K562 treated with DMSO at 1 percent for 48 hours (cell line): ENCODE data around the gene CHST12. TPM values are rescaled to one million over a fixed set of nuclear protein-coding genes. Genes with fewer than 3 reads are reported as not detected.

Experiments used
- total RNA-seq: library from RNA; unstranded; fragments of 300-600 nt; gene quantifications from 2 replicates; pipeline ENCODE4 v1.2.3, GENCODE V29; 2022; ENCODE audit warnings: low replicate concordance; ENCODE audit errors: extremely low read depth

CHST12 gene
- not detected in 2 replicates for total RNA-seq

DNA sequence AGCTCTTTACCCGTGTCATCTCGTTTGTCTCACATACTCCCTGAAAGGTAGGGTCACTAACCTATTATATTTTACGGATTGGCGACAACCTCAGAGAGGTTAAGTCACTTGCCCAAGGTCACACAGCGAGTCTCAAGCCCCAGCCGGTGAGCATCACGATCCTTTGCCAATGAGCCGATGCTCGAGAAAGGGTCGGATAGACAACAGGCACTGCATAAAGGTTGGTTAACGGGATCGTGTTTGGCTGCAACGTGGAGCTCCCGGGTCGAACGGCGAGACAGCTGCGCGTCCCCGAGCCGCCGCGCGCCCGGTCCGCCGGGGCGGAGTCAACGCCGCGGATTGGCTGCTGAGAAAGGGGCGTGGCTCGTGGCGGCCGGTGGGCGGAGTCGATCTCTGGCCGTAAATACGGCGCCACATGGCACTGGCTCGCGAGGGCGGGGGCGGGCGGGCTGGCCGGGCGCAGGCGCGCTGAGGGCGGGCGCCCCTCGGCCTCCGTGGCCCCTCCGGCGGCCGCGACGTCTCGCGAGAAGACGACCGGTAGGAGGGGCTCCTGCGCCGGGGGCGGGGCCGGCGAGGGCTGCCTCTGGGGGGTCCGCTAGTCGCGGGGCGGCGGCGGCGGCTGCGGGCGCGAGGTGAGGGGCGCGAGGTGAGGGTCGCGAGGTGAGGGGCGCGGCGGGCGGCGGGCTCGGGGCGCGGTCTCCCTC, at the start of gene CHST12:
Gene CHST12 (plus strand): TSS at position 598 of the 704 bp plus-strand sequence. CDS start 29,029 bp downstream, outside the sequence.

DNA sequence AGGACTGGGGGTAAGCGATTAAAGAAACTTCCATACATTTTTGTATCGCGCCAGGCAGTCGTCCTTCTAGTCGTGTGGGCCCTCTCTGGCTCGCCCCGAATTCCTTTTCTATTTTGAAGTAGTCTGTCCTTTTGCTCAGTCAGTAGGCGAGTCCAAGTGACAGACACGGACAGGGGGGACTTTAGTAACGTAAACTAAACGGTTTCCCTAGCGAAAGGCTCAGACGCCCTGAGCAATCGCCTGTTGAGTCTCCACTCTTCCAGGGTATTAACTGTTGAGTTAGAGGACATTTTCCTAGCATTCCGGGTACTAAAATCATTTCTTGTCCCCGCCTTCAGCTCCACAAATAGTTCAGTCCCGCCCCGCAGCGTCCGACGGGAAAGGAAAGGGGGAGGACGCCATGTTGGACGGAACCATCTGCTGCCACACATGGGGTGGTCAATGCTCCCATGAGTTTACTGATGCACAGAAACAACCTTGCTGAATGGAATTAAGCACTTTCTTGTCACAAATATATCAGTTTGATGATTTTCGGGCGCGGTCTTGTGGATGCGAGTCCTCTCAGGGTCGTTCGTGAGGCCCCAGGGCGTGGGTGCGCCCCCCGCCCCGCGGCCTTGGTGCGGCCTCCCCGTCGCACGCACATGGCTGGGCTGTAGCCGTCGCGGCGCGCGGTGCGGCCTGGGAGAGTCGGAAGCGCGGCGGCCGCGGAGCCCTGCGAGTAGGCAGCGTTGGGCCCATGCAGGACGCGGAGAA, 49.0 kb upstream of the CHST12 start, which contains the start of gene EIF3B:
Gene EIF3B (plus strand): TSS at position 642 of the 753 bp plus-strand sequence. CDS start 95 bp downstream, at position 737.

GRCh38 chr7:2476298-2476697, 72.9 kb downstream of the CHST12 start, which contains the start of gene GRIFIN:
GRIFIN (minus strand) TSS chr7:2476398; CDS start chr7:2476383, 15 bp downstream.

Other genes starting within 250 kb of the CHST12 start
- not detected in 2 replicates for gene MAD1L1, start 170.7 kb upstream of the CHST12 start, total RNA-seq
- not detected in 2 replicates for gene MRM2, start 161.4 kb upstream of the CHST12 start, total RNA-seq
- not detected in 2 replicates for gene NUDT1, start 161.4 kb upstream of the CHST12 start, total RNA-seq
- not detected in 2 replicates for gene SNX8, start 89.2 kb upstream of the CHST12 start, total RNA-seq
- not detected in 2 replicates for gene EIF3B, start 48.8 kb upstream of the CHST12 start, total RNA-seq
- gene GRIFIN, start 72.8 kb downstream of the CHST12 start, total RNA-seq: not detected in 2 replicates
- not detected in 2 replicates for gene LFNG, start 116.2 kb downstream of the CHST12 start, total RNA-seq
- gene BRAT1, start 151.9 kb downstream of the CHST12 start, total RNA-seq: not detected in 2 replicates
- not detected in 2 replicates for gene IQCE, start 155.4 kb downstream of the CHST12 start, total RNA-seq
- gene TTYH3, start 228.4 kb downstream of the CHST12 start, total RNA-seq: not detected in 2 replicates